Stomach (tissue), 9 donors: ENCODE results near the gene SEMA6A. TPM values are rescaled to one million over a fixed set of nuclear protein-coding genes. Genes with fewer than 3 reads are reported as not detected.

Source experiments
- DNase-seq, 2 donors: peaks; one replicate each; pipeline versions ENCODE4 v3.0.0 to v3.0.0-alpha.2; 2013 to 2019
- H3K27ac ChIP-seq, 5 donors: fragments of 200-600 bp in 4 of 5; sonication (generic) in 4 of 5; one replicate each; pipeline ENCODE4 v1.5.1; 2013 to 2019; ENCODE audit warnings: mild to moderate bottlenecking in 1 of 5, moderate library complexity in 1 of 5
- H3K27me3 ChIP-seq, 3 donors: fragments of 200-600 bp; sonication (generic); one replicate each; pipeline ENCODE4 v1.5.1; 2017 to 2019; ENCODE audit warnings: mixed run types in 1 of 3
- H3K36me3 ChIP-seq, 4 donors: fragments of 200-600 bp; sonication (generic); 1 replicate in 3 of 4; 2 replicates in 1 of 4; pipeline ENCODE4 v1.5.1; 2016 to 2019
- H3K4me1 ChIP-seq, 4 donors: fragments of 200-600 bp; sonication (generic); one replicate each; pipeline ENCODE4 v1.5.1; 2016 to 2019
- H3K4me3 ChIP-seq, 4 donors: fragments of 200-600 bp; sonication (generic) in 3 of 4; one replicate each; pipeline ENCODE4 v1.5.1; 2016 to 2019; ENCODE audit warnings: mild to moderate bottlenecking in 1 of 4
- H3K9me3 ChIP-seq, 4 donors: fragments of 200-600 bp; sonication (generic); one replicate each; pipeline ENCODE4 v1.5.1; 2016 to 2019
- EP300 ChIP-seq: sonication (generic); formaldehyde crosslinking; IDR thresholded peaks from one replicate; pipeline ENCODE4 v1.6.1; 2017; ENCODE audit warnings: antibody characterized with exemption
- POLR2A ChIP-seq, 4 donors: fragments of 450-650 bp; IDR thresholded peaks; one replicate each; pipeline ENCODE4 v1.6.1; 2016; ENCODE audit warnings: antibody characterized with exemption in 4 of 4, control low read depth in 2 of 4, mild to moderate bottlenecking in 1 of 4, moderate library complexity in 1 of 4
- POLR2AphosphoS5 ChIP-seq, 3 donors: sonication (generic); formaldehyde crosslinking; IDR thresholded peaks; one replicate each; pipeline ENCODE4 v1.6.1; 2016; ENCODE audit warnings: antibody characterized with exemption in 3 of 3
- WGBS, 5 donors: extraction: QIAGEN DNeasy Blood & Tissue Kit in 3 of 5; methylation state at CpG; one replicate each; pipeline versions ENCODE4 v1.1.5 to v1.1.7; 2013 to 2018; 5-methylcytosine and 5-hydroxymethylcytosine counted together
- intact Hi-C: fragments of 100-400 bp; cut with DNase I; formaldehyde crosslinking; loops from one replicate; pipeline ENCODE4 v1.15.1; 2023; ENCODE audit warnings: low total_unique reads
- polyA plus RNA-seq, 3 donors: library from polyadenylated mRNA; stranded (reverse); fragments of 200-250 nt; gene quantifications; one replicate each; pipeline ENCODE4 v1.2.3, GENCODE V29; 2013
- total RNA-seq, 5 donors: library from RNA; depleted of rRNA; stranded (reverse); fragments of >200 nt; gene quantifications; one replicate each; pipeline versions ENCODE4 v1.1.0 to v1.2.3, GENCODE V29; 2014 to 2016
- TF ChIP-seq, protein P1 (sequence below), 7 experiments: fragments of 450-650 bp in 4 of 7; fragments of 200-600 bp in 3 of 7; sonication (generic) in 3 of 7; IDR thresholded peaks; one replicate each; pipeline ENCODE4 v1.5.1; 2016 to 2019; ENCODE audit warnings: antibody characterized with exemption in 7 of 7, control low read depth in 2 of 7, mild to moderate bottlenecking in 1 of 7
- donor health status: healthy with polysubstance abuse.
- donor health status: Bipolar disorder and iron deficiency.
- donor health status: healthy.

The SEMA6A gene
- total and polyA plus RNA-seq, 8 donors, result 0.37 to 37.5 (median 11.0) TPM

DNA sequence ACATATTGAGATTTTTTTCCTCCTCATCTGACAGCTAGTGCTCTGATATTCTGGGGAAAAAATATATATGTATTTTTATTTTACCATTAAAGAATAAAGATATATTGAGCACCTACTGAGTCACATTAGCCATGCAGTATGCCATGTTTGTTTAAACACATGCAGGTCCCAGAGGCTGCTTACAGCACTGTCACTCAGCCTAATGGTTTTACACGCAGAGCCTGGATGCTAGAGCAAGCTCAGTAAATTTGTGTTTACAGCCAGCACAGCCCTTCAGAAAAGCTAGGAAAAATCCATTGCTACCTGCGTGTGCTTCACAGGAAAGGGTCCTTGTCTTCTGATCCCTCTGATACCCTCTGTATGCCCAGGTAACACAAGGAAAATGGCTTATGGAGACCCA lies 146.2 kb downstream of the SEMA6A start:
- DNase-seq, result no peak
- Histone ChIP-seq H3K27ac (no peak overlapping the region), H3K27me3 (no peaks in the 10 kb centered on the region), H3K36me3 (no peaks in the 10 kb centered on the region), H3K4me3 (no peak overlapping the region), H3K4me1 (peaks cover 0 to 4% (median 0%) of the 10 kb centered on the region in 4 donors), H3K9me3 (no peaks in the 10 kb centered on the region)
- WGBS, 5 donors, result 77 to 92% (median 87%) methylated on average over 2 of the region's 2 CpGs
- no peak for TF ChIP-seq EP300
- TF ChIP-seq, protein P1, sequence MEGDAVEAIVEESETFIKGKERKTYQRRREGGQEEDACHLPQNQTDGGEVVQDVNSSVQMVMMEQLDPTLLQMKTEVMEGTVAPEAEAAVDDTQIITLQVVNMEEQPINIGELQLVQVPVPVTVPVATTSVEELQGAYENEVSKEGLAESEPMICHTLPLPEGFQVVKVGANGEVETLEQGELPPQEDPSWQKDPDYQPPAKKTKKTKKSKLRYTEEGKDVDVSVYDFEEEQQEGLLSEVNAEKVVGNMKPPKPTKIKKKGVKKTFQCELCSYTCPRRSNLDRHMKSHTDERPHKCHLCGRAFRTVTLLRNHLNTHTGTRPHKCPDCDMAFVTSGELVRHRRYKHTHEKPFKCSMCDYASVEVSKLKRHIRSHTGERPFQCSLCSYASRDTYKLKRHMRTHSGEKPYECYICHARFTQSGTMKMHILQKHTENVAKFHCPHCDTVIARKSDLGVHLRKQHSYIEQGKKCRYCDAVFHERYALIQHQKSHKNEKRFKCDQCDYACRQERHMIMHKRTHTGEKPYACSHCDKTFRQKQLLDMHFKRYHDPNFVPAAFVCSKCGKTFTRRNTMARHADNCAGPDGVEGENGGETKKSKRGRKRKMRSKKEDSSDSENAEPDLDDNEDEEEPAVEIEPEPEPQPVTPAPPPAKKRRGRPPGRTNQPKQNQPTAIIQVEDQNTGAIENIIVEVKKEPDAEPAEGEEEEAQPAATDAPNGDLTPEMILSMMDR (IDR thresholded peaks at IDR 0.05), result no peak
- TF ChIP-seq POLR2A (IDR thresholded peaks at IDR 0.05), result no peak
- TF ChIP-seq POLR2AphosphoS5 (IDR thresholded peaks at IDR 0.05), result no peak
- intact Hi-C loops, result no loop called here

DNA sequence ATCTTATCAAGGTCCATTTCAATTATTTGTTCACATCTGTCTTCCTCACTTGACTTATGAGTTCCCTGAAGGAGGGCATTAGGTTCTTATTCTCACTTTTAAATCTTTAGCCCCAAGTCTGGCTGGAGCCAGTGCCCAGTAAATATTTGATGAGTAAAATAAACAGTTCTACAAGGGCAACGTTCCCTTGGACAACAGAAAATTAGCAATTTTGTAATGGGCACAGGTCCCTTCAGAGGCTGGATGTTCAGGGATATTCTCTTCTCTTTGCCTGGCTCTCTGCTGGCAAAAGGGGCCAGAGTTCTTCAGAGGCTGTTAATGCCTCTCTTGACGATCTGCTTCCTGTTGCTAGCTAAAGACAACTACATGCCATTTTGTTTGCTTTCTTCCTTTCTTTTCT lies 149.7 kb downstream of the SEMA6A start:
- no peak for DNase-seq
- Histone ChIP-seq H3K27ac (no peak overlapping the region), H3K4me1 (peaks cover 0 to 4% (median 0%) of the 10 kb centered on the region in 4 donors), H3K9me3 (no peaks in the 10 kb centered on the region), H3K27me3 (no peaks in the 10 kb centered on the region), H3K36me3 (no peaks in the 10 kb centered on the region), H3K4me3 (no peak overlapping the region)
- 24 to 51% (median 31%) methylated on average over 2 of the region's 2 CpGs for WGBS, 5 donors
- TF ChIP-seq POLR2AphosphoS5 (IDR thresholded peaks at IDR 0.05) (no peak), POLR2A (IDR thresholded peaks at IDR 0.05) (no peak), EP300 (no peak)
- TF ChIP-seq, protein P1 (IDR thresholded peaks at IDR 0.05), result no peak
- intact Hi-C loops, result no loop called here

DNA sequence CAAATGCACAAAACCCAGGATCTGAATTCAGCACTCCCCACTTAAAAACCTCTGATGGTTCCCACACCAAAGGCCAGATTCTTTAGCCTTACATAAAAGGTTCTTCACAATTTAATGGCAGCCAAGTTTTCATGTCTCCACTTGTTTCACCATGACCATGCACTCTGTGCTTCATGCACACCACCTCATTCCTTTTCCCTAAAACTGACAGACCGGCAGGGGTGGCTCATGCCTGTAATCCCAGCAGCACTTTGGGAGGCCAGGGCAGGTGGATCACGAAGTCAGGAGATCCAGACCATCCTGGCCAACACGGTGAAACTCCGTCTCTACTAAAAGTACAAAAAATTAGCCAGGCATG lies 150.4 kb downstream of the SEMA6A start:
- peaks cover 0 to 4% (median 0%) of the 10 kb centered on the region in 4 donors for H3K4me1 ChIP-seq
- intact Hi-C loops, result no loop called here
- WGBS, 5 donors, result 88 to 97% (median 97%) methylated on average over 4 of the region's 4 CpGs
- H3K27ac ChIP-seq, result no peak overlapping the region
- H3K27me3 ChIP-seq, result no peaks in the 10 kb centered on the region
- no peak for TF ChIP-seq POLR2AphosphoS5 (IDR thresholded peaks at IDR 0.05)
- TF ChIP-seq, protein P1 (IDR thresholded peaks at IDR 0.05), result no peak
- no peak for TF ChIP-seq EP300
- no peak for TF ChIP-seq POLR2A (IDR thresholded peaks at IDR 0.05)
- no peak overlapping the region for H3K4me3 ChIP-seq
- H3K9me3 ChIP-seq, result no peaks in the 10 kb centered on the region
- no peaks in the 10 kb centered on the region for H3K36me3 ChIP-seq
- DNase-seq, result no peak

DNA sequence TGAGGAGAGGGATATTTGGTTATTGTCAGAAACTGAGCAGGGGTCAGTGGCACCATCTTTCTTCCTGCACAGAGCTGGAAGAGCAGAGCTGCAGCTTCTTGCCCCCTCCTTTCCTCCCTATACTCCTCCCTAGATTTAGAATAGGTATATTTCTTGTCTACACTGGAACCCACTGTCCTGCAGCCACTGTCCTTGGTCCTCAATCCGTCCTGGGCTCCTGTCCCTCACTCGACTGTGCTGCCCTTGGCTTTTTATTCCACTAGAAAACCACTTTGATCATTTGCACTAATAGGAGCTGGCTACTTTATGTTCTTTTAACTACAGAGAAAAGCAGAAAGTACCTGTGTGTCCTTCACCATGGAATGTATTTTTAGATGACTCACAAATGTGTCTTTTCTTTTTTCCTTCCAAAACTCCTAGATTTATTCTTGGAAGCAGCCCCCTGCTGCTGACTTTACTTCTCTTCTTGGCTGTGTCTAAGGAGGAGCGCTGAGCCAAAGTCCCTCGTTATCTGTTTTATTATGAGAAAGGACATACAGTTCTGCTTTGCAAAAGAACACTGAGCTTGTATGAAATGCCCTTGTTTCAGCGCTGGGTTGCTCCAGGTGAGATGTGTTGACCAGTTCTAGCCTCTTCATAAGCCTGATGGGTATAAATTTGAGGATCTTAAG lies 150.9 kb downstream of the SEMA6A start:
- H3K4me1 ChIP-seq, result peaks cover 0 to 4% (median 0%) of the 10 kb centered on the region in 4 donors
- intact Hi-C loops, result no loop called here
- WGBS, 5 donors, result 76 to 87% (median 84%) methylated on average over 5 of the region's 5 CpGs
- DNase-seq, result no peak
- no peaks in the 10 kb centered on the region for H3K9me3 ChIP-seq
- no peak overlapping the region for H3K4me3 ChIP-seq
- H3K36me3 ChIP-seq, result no peaks in the 10 kb centered on the region
- TF ChIP-seq, protein P1 (IDR thresholded peaks at IDR 0.05), result no peak
- TF ChIP-seq POLR2A (IDR thresholded peaks at IDR 0.05), result no peak
- TF ChIP-seq POLR2AphosphoS5 (IDR thresholded peaks at IDR 0.05), result no peak
- TF ChIP-seq EP300, result no peak
- no peak overlapping the region for H3K27ac ChIP-seq
- H3K27me3 ChIP-seq, result no peaks in the 10 kb centered on the region
